Small intestine (tissue), 7 donors: ENCODE results near the gene PSMD14. TPM values are rescaled to one million over a fixed set of nuclear protein-coding genes. Genes with fewer than 3 reads are reported as not detected.
"Not testable (repeated sequence)": the region's sequence is repeated elsewhere in the genome, so short reads cannot be mapped to it uniquely, and the experiment has no call there.

ENCODE experiments used
- DNase-seq, 2 donors: peaks; one replicate each; pipeline versions ENCODE4 v3.0.0 to v3.0.0-alpha.2; 2013
- FAIRE-seq: peaks from 2 replicates; lab custom pipeline; 2012; peaks lifted over from hg19 to GRCh38; lab: Jason Lieb, UNC
- H3K27ac ChIP-seq, 3 donors: one replicate each; pipeline ENCODE4 v1.5.1; 2013; ENCODE audit warnings: low read length in 2 of 3, mild to moderate bottlenecking in 2 of 3, control low read depth in 1 of 3, inconsistent platforms in 1 of 3, low read depth in 1 of 3, moderate library complexity in 1 of 3
- H3K27me3 ChIP-seq, 3 donors: one replicate each; pipeline ENCODE4 v1.6.1; 2013; ENCODE audit warnings: low read length in 3 of 3, inconsistent platforms in 1 of 3; ENCODE audit not compliant: control insufficient read depth in 3 of 3, insufficient read depth in 3 of 3
- H3K36me3 ChIP-seq, 3 donors: one replicate each; pipeline ENCODE4 v1.6.1; 2013; ENCODE audit warnings: low read length in 3 of 3, inconsistent platforms in 1 of 3, low read depth in 1 of 3, mild to moderate bottlenecking in 1 of 3, moderate library complexity in 1 of 3; ENCODE audit not compliant: control insufficient read depth in 3 of 3, insufficient read depth in 2 of 3
- H3K4me1 ChIP-seq, 3 donors: one replicate each; pipeline ENCODE4 v1.6.1; 2013; ENCODE audit warnings: low read length in 2 of 3, inconsistent platforms in 1 of 3, low read depth in 1 of 3, mild to moderate bottlenecking in 1 of 3, moderate library complexity in 1 of 3; ENCODE audit not compliant: control insufficient read depth in 3 of 3, insufficient read depth in 2 of 3
- H3K4me3 ChIP-seq, 3 donors: one replicate each; pipeline ENCODE4 v1.5.1; 2013; ENCODE audit warnings: low read length in 3 of 3, control low read depth in 1 of 3, inconsistent platforms in 1 of 3, low read depth in 1 of 3, mild to moderate bottlenecking in 1 of 3, moderate library complexity in 1 of 3
- H3K9me3 ChIP-seq, 2 donors: one replicate each; pipeline ENCODE4 v1.6.1; 2013; ENCODE audit warnings: low read depth in 1 of 2, low read length in 1 of 2; ENCODE audit not compliant: control insufficient read depth in 2 of 2, insufficient read depth in 1 of 2
- WGBS, 3 donors: extraction: QIAGEN DNeasy Blood & Tissue Kit; methylation state at CpG; one replicate each; pipeline ENCODE4 v1.1.7; 2013; 5-methylcytosine and 5-hydroxymethylcytosine counted together
- polyA plus RNA-seq, 4 donors: library from polyadenylated mRNA; stranded (reverse) in 3 of 4; unstranded in 1 of 4; fragments of 200-250 nt in 3 of 4; fragments of 120-200 nt in 1 of 4; gene quantifications; one replicate each; pipeline versions ENCODE4 v1.2.1 to v1.2.3, GENCODE V29; 2013
- donor health status: healthy with polysubstance abuse.
- donor health status: control.
- donor health status: control.
- donor health status: Bipolar disorder and iron deficiency.
- donor health status: healthy.

Gene PSMD14
- polyA plus RNA-seq, 4 donors, result 29.5 to 51.0 (median 32.9) TPM

DNA sequence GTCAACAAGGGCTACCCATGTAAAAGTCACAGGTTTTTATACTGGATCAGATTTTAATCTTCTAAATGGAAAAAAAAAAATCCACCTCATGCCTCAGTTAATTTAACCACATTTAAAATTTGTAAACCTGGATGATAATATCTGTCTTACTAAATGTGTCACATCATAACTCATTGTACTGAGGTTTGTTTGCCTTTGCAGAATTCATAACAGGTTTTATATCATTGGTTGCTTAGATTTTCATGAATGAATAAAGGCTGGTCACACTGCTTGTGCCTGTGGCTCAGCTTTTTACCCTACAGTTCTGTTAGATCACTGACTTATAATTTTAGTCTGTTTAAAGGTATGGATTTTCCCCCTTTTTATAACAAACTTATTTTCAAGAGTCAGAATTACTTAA lies 48.9 kb downstream of the PSMD14 start:
- FAIRE-seq (no peak), DNase-seq (no peak)
- peaks cover 0 to 7% of the 10 kb centered on the region in 2 donors for H3K9me3 ChIP-seq
- no peaks in the 10 kb centered on the region for H3K27me3 ChIP-seq
- peaks cover 0 to 2% (median 2%) of the 10 kb centered on the region in 3 donors for H3K36me3 ChIP-seq
- H3K4me1 ChIP-seq, result no peaks in the 10 kb centered on the region
- H3K27ac ChIP-seq, result no peak overlapping the region
- no peak overlapping the region for H3K4me3 ChIP-seq

DNA sequence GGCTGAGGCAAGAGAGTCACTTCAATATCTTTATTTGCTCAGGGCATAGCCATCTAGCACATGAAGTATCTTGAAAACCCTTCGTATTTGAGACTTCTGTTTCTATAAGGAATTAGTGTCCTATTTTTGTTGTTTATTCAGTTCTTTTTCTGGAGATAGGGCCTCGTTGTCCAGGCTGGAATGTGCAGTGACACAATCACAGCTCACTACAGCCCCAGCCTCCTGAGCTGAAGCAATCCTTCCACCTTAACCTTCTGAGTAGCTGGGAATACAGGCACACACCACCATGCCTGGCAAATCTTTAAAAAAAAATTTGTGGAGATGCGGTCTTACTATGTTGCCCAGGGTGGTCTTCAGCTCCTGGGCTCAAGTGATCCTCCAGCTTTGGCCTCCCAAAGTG lies 50.6 kb downstream of the PSMD14 start:
- no peak for FAIRE-seq
- WGBS, 3 donors, result 87 to 93% (median 91%) methylated on average over 3 of the region's 3 CpGs

DNA sequence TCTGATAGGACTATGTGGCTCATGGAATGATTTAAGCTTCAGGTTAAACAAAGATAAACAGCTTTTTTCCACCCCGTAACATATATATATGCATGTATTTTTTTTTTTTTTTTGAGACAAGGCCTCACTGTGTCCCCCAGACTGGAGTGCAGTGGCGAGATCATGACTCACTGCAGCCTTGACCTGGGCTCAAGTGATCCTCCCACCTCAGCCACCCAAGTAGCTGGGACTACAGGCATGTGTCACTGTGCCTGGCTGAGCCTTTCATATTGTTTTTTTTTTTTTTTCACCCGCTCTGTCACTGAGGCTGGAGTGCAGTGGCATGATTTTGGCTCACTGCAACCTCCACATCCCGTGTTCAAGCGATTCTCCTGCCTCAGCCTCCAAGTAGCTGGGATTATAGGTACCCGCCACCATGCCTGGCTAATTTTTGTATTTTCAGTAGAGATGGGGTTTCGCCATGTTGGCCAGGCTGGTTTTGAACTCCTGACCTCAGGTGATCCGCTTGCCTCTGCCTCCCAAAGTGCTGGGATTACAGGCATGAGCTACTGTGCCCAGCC lies 52.0 kb downstream of the PSMD14 start:
- H3K36me3 ChIP-seq, DNase-seq, H3K4me1 ChIP-seq, FAIRE-seq, H3K27me3 ChIP-seq, H3K27ac ChIP-seq, H3K4me3 ChIP-seq: not testable (repeated sequence)
- H3K9me3 ChIP-seq, result peaks cover 2 to 20% of the 10 kb centered on the region in 2 donors
- WGBS, 3 donors, result 97 to 99% (median 99%) methylated on average over 8 of the region's 8 CpGs

More for the DNA sequence above, 50.6 kb downstream of the PSMD14 start:
- H3K27me3 ChIP-seq, result no peaks in the 10 kb centered on the region
- peaks cover 0 to 4% (median 2%) of the 10 kb centered on the region in 3 donors for H3K36me3 ChIP-seq
- peaks cover 2 to 16% of the 10 kb centered on the region in 2 donors for H3K9me3 ChIP-seq
- H3K27ac ChIP-seq, result no peak overlapping the region
- no peak overlapping the region for H3K4me3 ChIP-seq
- no peaks in the 10 kb centered on the region for H3K4me1 ChIP-seq
- no peak for DNase-seq

DNA sequence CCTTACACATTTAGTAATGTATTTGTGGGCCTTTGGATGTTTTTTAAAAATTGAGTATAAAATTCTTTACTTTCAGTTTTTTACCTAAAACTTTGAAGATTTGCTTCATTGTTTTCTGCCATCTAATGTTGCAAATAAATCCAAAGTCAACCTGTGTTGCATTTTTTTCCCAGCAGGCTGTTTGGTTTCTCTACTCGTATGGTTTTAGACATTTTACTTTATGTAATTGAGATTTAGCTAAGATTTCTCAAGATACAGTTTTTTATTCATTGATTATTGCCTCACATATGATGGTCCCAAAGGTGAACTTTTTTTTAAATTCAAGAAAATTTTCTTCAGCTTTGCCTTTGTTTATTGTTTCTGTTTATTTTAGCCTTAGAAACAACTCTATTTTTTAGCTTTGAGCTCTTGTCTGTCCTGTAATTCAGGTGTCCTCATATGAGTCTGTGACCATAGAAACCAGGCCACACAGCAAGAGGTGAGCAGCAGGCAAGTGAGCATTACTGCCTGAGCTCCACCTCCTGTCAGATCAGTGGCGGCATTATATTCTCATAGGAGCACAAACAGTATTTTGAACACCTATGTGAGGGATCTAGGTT lies 54.4 kb downstream of the PSMD14 start:
- 98 to 100% (median 99%) methylated on average over 2 of the region's 2 CpGs for WGBS, 3 donors
- Histone ChIP-seq H3K9me3 (peaks cover 2 to 20% of the 10 kb centered on the region in 2 donors), H3K4me1 (no peaks in the 10 kb centered on the region), H3K36me3 (peaks cover 0 to 9% (median 5%) of the 10 kb centered on the region in 3 donors), H3K27me3 (no peaks in the 10 kb centered on the region), H3K27ac (no peak overlapping the region), H3K4me3 (no peak overlapping the region)
- DNase-seq (no peak), FAIRE-seq (no peak)

DNA sequence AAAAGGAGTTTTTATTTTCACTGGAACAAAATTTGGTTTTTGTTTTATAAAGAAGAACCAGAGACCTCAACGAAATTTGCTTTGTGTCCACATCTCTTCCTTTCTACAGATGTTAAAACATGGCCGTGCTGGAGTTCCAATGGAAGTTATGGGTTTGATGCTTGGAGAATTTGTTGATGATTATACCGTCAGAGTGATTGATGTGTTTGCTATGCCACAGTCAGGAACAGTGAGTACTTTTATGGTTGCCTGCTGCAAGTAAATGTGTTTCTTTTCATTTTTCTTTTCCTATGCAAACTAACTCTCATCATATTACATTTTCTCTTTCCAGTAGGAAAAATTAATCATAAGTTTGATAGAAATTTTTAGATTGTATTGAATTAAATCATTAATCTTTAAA lies 59.5 kb downstream of the PSMD14 start:
- H3K4me1 ChIP-seq, result no peaks in the 10 kb centered on the region
- no peak overlapping the region for H3K27ac ChIP-seq
- H3K4me3 ChIP-seq, result no peak overlapping the region
- no peak for DNase-seq
- H3K27me3 ChIP-seq, result no peaks in the 10 kb centered on the region
- H3K36me3 ChIP-seq, result peaks cover 2 to 10% (median 4%) of the 10 kb centered on the region in 3 donors
- H3K9me3 ChIP-seq, result peaks cover 2 to 13% of the 10 kb centered on the region in 2 donors
- FAIRE-seq, result no peak
- WGBS, 3 donors, result 86 to 97% (median 90%) methylated on average over 3 of the region's 3 CpGs

DNA sequence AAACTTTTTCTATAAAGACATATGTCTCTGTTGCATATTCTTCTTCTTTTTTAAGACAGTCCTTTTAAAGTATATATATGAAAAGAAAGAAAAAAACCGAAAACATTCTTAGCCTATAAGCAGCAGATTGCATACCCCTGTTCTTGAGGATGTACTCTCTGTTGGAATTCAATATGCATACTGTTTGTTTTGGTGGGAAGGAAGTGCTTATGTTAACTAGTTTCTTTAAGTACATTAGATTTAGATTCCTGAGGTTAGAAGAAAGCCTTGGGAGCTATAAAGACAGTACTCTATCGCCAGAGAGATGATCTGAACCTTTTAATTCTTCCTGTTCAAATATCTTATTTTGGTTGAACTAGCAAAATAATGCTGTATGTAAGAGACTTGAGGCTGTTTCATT lies 61.1 kb downstream of the PSMD14 start:
- WGBS, 3 donors, result 88 to 96% (median 89%) methylated on average over 2 of the region's 2 CpGs
- Histone ChIP-seq H3K4me3 (no peak overlapping the region), H3K36me3 (peaks cover 2 to 5% (median 4%) of the 10 kb centered on the region in 3 donors), H3K4me1 (no peaks in the 10 kb centered on the region), H3K9me3 (peaks cover 0 to under 1% of the 10 kb centered on the region in 2 donors), H3K27ac (no peak overlapping the region), H3K27me3 (no peaks in the 10 kb centered on the region)
- DNase-seq (no peak), FAIRE-seq (no peak)

DNA sequence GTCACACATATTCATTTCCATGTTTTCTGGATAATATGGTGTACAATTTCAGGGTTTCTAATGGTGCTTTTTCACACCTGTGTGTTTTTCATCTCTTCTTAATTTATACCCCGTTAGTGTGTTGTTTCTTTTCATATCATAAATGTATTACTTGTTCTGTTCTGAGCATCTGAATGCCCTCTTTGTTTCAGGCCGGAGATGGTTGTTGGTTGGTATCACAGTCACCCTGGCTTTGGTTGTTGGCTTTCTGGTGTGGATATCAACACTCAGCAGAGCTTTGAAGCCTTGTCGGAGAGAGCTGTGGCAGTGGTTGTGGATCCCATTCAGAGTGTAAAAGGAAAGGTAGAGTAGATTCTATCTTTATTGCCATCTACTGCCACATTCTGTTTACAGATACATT lies 62.8 kb downstream of the PSMD14 start:
- FAIRE-seq (no peak), DNase-seq (no peak)
- no peak overlapping the region for H3K27ac ChIP-seq
- WGBS, 3 donors, result 77 to 91% (median 81%) methylated on average over 3 of the region's 3 CpGs
- H3K27me3 ChIP-seq, result no peaks in the 10 kb centered on the region
- no peaks in the 10 kb centered on the region for H3K4me1 ChIP-seq
- no peaks in the 10 kb centered on the region for H3K9me3 ChIP-seq
- no peak overlapping the region for H3K4me3 ChIP-seq
- H3K36me3 ChIP-seq, result peaks cover 2 to 4% (median 2%) of the 10 kb centered on the region in 3 donors

DNA sequence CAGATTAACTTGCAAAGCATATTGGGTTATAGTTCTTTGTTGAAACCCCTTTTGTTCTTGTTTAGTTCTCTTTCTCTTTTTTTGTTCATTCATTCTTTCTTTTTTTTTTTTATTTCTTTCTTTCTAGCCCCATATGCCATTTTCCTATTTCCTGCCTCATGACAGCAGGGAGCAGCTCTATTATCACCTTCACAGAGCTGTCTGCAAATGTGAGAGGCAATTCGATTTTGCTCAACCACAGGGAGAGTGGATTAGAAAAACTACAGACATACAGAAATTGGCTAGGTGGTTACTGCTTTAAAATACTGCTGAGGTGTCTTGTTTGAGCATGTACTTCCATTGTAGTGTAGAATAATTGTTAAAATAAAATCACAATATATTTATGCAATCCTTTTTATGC lies 63.6 kb downstream of the PSMD14 start:
- no peak overlapping the region for H3K4me3 ChIP-seq
- DNase-seq (no peak), FAIRE-seq (no peak)
- no peaks in the 10 kb centered on the region for H3K27me3 ChIP-seq
- H3K27ac ChIP-seq, result no peak overlapping the region
- no peaks in the 10 kb centered on the region for H3K9me3 ChIP-seq
- H3K36me3 ChIP-seq, result peaks cover 2% of the 10 kb centered on the region in 3 donors
- 39 to 49% (median 40%) methylated on average over 1 of the region's 1 CpG for WGBS, 3 donors
- no peaks in the 10 kb centered on the region for H3K4me1 ChIP-seq

DNA sequence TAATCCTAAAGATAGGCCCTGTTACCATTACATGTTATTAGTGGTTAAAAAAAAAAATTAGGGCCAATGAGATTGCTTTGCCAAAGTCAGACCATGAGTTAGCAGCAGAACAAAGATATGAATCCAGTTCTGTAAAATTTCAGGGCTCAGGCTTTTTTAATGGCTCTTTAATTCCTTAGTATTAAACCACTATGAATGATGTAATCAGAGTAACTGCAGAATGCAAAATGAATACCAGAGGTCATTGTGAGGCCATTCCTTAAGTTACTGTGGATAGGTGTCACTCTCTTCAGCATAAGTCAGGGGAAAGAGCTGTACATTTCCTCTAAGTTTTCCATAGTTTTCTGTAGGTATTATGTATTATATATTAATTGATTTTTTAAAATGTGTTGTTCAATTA lies 65.7 kb downstream of the PSMD14 start:
- Histone ChIP-seq H3K9me3 (no peaks in the 10 kb centered on the region), H3K4me3 (no peak overlapping the region), H3K36me3 (peaks cover 0 to 2% (median 2%) of the 10 kb centered on the region in 3 donors), H3K27me3 (no peaks in the 10 kb centered on the region), H3K27ac (no peak overlapping the region), H3K4me1 (no peaks in the 10 kb centered on the region)
- FAIRE-seq (no peak), DNase-seq (no peak)
